Erythroblast (primary cell): ENCODE results near the gene UNC13D.

ENCODE experiments used
- GATA1 ChIP-seq: IDR thresholded peaks from 2 replicates; pipeline ENCODE4 v1.6.1; 2011; ENCODE audit warnings: low read depth, mild to moderate bottlenecking, control low read depth, low read length, moderate library complexity
- POLR2A ChIP-seq: IDR thresholded peaks from 2 replicates; pipeline ENCODE4 v1.6.1; 2011; ENCODE audit warnings: mild to moderate bottlenecking, low read length

GRCh38 chr17:75803883-75804282 lies 40.3 kb downstream of the UNC13D start:
- TF ChIP-seq POLR2A (no peak), GATA1 (no peak)
